ENCODE measurements around the gene ABCC1.
"Not testable (repeated sequence)": the region's sequence is repeated elsewhere in the genome, so short reads cannot be mapped to it uniquely, and the experiment has no call there.

The ABCC1 gene

DNA sequence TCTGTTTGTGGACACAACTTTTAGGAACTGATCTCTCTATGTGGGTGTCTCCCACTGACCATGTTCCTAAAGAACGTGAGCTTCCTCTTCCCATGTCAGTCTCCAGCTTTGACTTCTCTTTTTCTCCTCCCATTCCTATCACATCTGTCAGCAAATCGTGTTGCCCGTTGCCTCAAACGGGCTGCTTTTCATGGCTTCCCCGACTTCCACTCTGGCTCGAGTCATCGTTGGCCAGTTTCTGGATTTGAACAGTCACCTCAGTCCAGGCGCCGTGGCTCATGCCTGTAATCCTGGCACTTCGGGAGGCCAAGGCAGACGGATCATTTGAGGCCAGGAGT, 5.4 kb downstream of the ABCC1 start:
- Histone ChIP-seq H3K9me2 (replicated peaks; ENCODE audit: insufficient read depth, low read length) (no peaks in the 10 kb centered on the region), H3K9me3 (ENCODE audit: insufficient read depth, low read length) (no peaks in the 10 kb centered on the region), H3K79me2 (ENCODE audit: insufficient read depth, low read length) (peaks cover 100% of the 10 kb centered on the region), H3K4me3 (ENCODE audit: insufficient read depth, low read length, poor library complexity, severe bottlenecking) (no peak overlapping the region), H3F3A (ENCODE audit: insufficient read depth) (no peaks in the 10 kb centered on the region), H3K9ac (ENCODE audit: low read length) (no peak overlapping the region), H3K4me2 (ENCODE audit: low read depth, low read length, poor library complexity, severe bottlenecking) (no peak overlapping the region), H3K27me3 (ENCODE audit: low read length) (no peaks in the 10 kb centered on the region), H2AFZ (ENCODE audit: low read depth, low read length, severe bottlenecking) (no peak overlapping the region), H3K27ac (ENCODE audit: low read depth, low read length) (no peak overlapping the region), H3K36me3 (ENCODE audit: low read length) (no peaks in the 10 kb centered on the region), H4K20me1 (ENCODE audit: low read depth, low read length) (peaks cover 3% of the 10 kb centered on the region; the same call in 1 of the 2 replicates)
- TF ChIP-seq, protein P1, sequence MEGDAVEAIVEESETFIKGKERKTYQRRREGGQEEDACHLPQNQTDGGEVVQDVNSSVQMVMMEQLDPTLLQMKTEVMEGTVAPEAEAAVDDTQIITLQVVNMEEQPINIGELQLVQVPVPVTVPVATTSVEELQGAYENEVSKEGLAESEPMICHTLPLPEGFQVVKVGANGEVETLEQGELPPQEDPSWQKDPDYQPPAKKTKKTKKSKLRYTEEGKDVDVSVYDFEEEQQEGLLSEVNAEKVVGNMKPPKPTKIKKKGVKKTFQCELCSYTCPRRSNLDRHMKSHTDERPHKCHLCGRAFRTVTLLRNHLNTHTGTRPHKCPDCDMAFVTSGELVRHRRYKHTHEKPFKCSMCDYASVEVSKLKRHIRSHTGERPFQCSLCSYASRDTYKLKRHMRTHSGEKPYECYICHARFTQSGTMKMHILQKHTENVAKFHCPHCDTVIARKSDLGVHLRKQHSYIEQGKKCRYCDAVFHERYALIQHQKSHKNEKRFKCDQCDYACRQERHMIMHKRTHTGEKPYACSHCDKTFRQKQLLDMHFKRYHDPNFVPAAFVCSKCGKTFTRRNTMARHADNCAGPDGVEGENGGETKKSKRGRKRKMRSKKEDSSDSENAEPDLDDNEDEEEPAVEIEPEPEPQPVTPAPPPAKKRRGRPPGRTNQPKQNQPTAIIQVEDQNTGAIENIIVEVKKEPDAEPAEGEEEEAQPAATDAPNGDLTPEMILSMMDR (IDR thresholded peaks at IDR 0.05; ENCODE audit: insufficient read depth, low read length, poor library complexity, severe bottlenecking), result no peak
- no peak for TF ChIP-seq EZH2phosphoT487 (conservative IDR thresholded peaks at IDR 0.05; ENCODE audit: low read length)

DNA sequence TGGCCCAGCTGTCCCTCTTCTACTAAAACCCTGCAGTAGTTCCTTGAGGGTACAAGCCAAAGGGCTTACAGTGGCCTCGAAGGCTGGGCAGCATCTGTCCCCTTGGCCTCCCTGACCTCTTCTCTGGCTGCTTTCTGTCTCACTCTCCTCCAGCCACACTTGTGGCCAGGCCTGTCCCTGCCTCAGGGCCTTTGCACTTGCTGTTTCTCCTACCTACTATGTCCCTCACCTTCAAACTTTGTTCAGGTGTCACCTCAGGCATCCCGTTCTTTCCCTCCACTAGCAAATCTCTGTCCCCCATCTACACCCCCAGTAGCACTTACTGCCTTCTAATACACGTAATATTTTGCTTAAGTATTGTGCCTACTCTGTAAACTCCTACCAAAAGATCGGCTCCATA, 6.0 kb downstream of the ABCC1 start:
- Histone ChIP-seq H3K9ac (ENCODE audit: low read length) (no peak overlapping the region), H3K36me3 (ENCODE audit: low read length) (no peaks in the 10 kb centered on the region), H3K4me2 (ENCODE audit: low read depth, low read length, poor library complexity, severe bottlenecking) (no peak overlapping the region)

DNA sequence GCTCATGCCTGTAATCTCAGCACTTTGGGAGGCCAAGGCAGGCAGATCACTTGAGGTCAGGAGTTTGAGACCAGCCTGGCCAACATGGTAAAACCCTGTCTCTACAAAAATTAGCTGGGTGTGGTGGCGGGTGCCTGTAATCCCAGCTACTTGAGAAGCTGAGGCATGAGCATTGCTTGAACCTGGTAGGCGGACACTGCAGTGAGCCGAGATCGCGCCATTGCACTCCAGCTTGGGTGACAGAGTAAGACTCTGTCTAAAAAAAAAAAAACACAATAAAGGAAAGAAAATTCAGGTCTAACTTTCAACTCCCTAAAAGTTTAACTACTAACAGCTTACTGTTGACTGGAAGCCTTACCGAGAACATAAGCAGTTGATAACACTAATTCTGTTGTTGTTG, 6.7 kb downstream of the ABCC1 start:
- not testable (repeated sequence) for H4K20me1 ChIP-seq (ENCODE audit: low read depth, low read length); H3K36me3 ChIP-seq (ENCODE audit: low read length); H3K4me2 ChIP-seq (ENCODE audit: low read depth, low read length, poor library complexity, severe bottlenecking); H3F3A ChIP-seq (ENCODE audit: insufficient read depth); H2AFZ ChIP-seq (ENCODE audit: low read depth, low read length, severe bottlenecking); H3K27me3 ChIP-seq (ENCODE audit: low read length); H3K27ac ChIP-seq (ENCODE audit: low read depth, low read length); H3K9ac ChIP-seq (ENCODE audit: low read length); H3K9me2 ChIP-seq (replicated peaks; ENCODE audit: insufficient read depth, low read length); H3K9me3 ChIP-seq (ENCODE audit: insufficient read depth, low read length); H3K4me3 ChIP-seq (ENCODE audit: insufficient read depth, low read length, poor library complexity, severe bottlenecking)
- H3K79me2 ChIP-seq (ENCODE audit: insufficient read depth, low read length), result peaks cover 100% of the 10 kb centered on the region

More for the DNA sequence above, 6.0 kb downstream of the ABCC1 start:
- H3K79me2 ChIP-seq (ENCODE audit: insufficient read depth, low read length), result peaks cover 100% of the 10 kb centered on the region
- no peak for TF ChIP-seq EZH2phosphoT487 (conservative IDR thresholded peaks at IDR 0.05; ENCODE audit: low read length)
- TF ChIP-seq, protein P1 (IDR thresholded peaks at IDR 0.05; ENCODE audit: insufficient read depth, low read length, poor library complexity, severe bottlenecking), result no peak
- H3K4me3 ChIP-seq (ENCODE audit: insufficient read depth, low read length, poor library complexity, severe bottlenecking), result no peak overlapping the region
- no peaks in the 10 kb centered on the region for H3K9me3 ChIP-seq (ENCODE audit: insufficient read depth, low read length)
- H3K9me2 ChIP-seq (replicated peaks; ENCODE audit: insufficient read depth, low read length), result no peaks in the 10 kb centered on the region
- peaks cover 3% of the 10 kb centered on the region; the same call in 1 of the 2 replicates for H4K20me1 ChIP-seq (ENCODE audit: low read depth, low read length)
- H2AFZ ChIP-seq (ENCODE audit: low read depth, low read length, severe bottlenecking), result no peak overlapping the region
- H3K27ac ChIP-seq (ENCODE audit: low read depth, low read length), result no peak overlapping the region
- no peaks in the 10 kb centered on the region for H3K27me3 ChIP-seq (ENCODE audit: low read length)
- H3F3A ChIP-seq (ENCODE audit: insufficient read depth), result peaks cover 3% of the 10 kb centered on the region; the same call in 1 of the 2 replicates

DNA sequence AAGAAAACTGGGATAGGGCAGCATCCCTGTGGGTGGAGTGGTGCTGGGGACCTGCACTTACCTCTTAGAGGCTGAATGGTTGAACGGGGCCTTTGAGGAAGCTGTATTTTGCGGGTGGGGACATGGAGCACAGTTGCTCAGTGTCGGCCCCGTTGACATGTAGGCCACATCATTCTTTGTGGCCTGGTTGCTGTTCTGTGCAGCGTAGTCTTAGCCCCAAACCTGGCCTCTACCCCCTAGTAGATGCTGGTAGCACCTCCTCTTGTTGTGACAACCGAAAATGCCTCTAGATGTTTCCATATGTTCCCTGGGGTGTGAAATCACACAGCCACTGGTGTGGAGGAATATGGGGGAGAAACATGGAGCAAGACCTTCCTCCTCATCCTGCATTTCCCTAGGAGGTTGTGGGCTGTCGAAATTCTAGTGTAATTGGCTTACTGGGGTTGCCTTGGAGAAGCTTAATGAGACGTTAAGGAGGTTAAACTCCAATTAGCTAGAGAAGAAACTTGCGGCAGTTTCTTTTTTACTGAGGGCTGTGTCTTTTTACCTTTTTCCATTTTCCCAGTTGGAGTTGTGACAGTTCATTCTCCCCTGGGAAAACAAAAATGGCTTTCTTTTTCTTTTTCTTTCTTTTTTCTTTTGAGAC, 9.4 kb downstream of the ABCC1 start:
- H3K9me3 ChIP-seq (ENCODE audit: insufficient read depth, low read length), result 0 out of 2 replicates have a peak, but pooled peaks cover 11% of the 10 kb centered on the region
- H3F3A ChIP-seq (ENCODE audit: insufficient read depth), result peaks cover 11% of the 10 kb centered on the region; the same call in 1 of the 2 replicates
- no peak overlapping the region for H2AFZ ChIP-seq (ENCODE audit: low read depth, low read length, severe bottlenecking)
- no peak overlapping the region for H3K9ac ChIP-seq (ENCODE audit: low read length)
- H4K20me1 ChIP-seq (ENCODE audit: low read depth, low read length), result peaks cover 3% of the 10 kb centered on the region; the same call in 1 of the 2 replicates
- no peak overlapping the region for H3K27ac ChIP-seq (ENCODE audit: low read depth, low read length)
- H3K36me3 ChIP-seq (ENCODE audit: low read length), result peaks cover 10% of the 10 kb centered on the region; the same call in 1 of the 2 replicates
- TF ChIP-seq EZH2phosphoT487 (conservative IDR thresholded peaks at IDR 0.05; ENCODE audit: low read length), result no peak
- TF ChIP-seq, protein P1 (IDR thresholded peaks at IDR 0.05; ENCODE audit: insufficient read depth, low read length, poor library complexity, severe bottlenecking), result no peak
- H3K27me3 ChIP-seq (ENCODE audit: low read length), result no peaks in the 10 kb centered on the region
- H3K9me2 ChIP-seq (replicated peaks; ENCODE audit: insufficient read depth, low read length), result no peaks in the 10 kb centered on the region
- no peak overlapping the region for H3K4me3 ChIP-seq (ENCODE audit: insufficient read depth, low read length, poor library complexity, severe bottlenecking)
- H3K79me2 ChIP-seq (ENCODE audit: insufficient read depth, low read length), result peaks cover 100% of the 10 kb centered on the region
- H3K4me2 ChIP-seq (ENCODE audit: low read depth, low read length, poor library complexity, severe bottlenecking), result no peak overlapping the region

Data from SU-DHL-6 (cell line).